Endothelial cell of umbilical vein (primary cell): ENCODE results near the gene IRX1.

ENCODE experiments used
- EZH2 ChIP-seq: IDR thresholded peaks from 2 replicates; pipeline ENCODE4 v1.6.1; 2012; ENCODE audit warnings: borderline replicate concordance, low read depth, mild to moderate bottlenecking, moderate library complexity, low read length, inconsistent platforms; ENCODE audit not compliant: severe bottlenecking
- GATA2 ChIP-seq: IDR thresholded peaks from 2 replicates; pipeline ENCODE4 v1.7.0; 2011; ENCODE audit warnings: low read depth, mild to moderate bottlenecking, moderate library complexity, mixed read lengths, low read length; ENCODE audit not compliant: insufficient read length, insufficient read depth
- JUN ChIP-seq: IDR thresholded peaks from 2 replicates; pipeline ENCODE4 v1.6.1; 2011; ENCODE audit warnings: borderline replicate concordance, low read depth; ENCODE audit not compliant: insufficient read length, insufficient read depth
- MAX ChIP-seq: IDR thresholded peaks from 2 replicates; pipeline ENCODE4 v1.6.1; 2011; ENCODE audit not compliant: insufficient read depth, insufficient read length
- MYC ChIP-seq: IDR thresholded peaks from one replicate; pipeline ENCODE4 v1.6.1; 2011; ENCODE audit warnings: mild to moderate bottlenecking, low read depth, low read length
- POLR2A ChIP-seq: IDR thresholded peaks from 2 replicates; pipeline ENCODE4 v1.6.1; 2012; ENCODE audit warnings: low read depth, mild to moderate bottlenecking, control low read depth, low read length
- POLR2AphosphoS5 ChIP-seq: IDR thresholded peaks from 2 replicates; pipeline ENCODE4 v1.6.1; 2012; ENCODE audit warnings: low read depth, mild to moderate bottlenecking, control low read depth, low read length, moderate library complexity; ENCODE audit not compliant: insufficient read depth
- TF ChIP-seq, protein P1 (sequence below), 2 donors: IDR thresholded peaks; 1 replicate in 1 of 2; 2 replicates in 1 of 2; pipeline ENCODE4 v1.5.1; 2011; ENCODE audit warnings: low read length in 2 of 2, mild to moderate bottlenecking in 2 of 2, moderate library complexity in 2 of 2, control low read depth in 1 of 2, inconsistent platforms in 1 of 2, low read depth in 1 of 2; ENCODE audit not compliant: insufficient read depth in 1 of 2; ENCODE audit errors: extremely low read depth in 1 of 2

DNA sequence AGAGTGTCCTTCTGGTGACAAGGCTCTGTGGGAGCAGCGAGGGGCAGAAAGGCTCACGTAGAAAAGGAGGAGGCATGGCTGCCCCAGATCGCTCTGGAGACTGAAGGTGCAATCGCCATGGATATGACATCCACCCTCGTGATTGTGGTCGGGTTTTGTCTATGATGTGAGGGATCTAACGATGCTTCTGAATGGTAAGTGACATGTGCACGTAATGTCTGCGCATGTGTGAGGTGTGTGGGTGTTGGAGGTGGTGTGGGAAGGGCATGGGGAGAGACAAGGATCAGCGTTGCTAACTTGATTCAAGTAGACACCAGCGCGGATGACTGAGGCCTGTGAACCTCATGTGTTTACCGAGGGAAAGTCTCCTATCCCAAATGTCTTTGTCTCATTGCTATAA, 20.2 kb downstream of the IRX1 start:
- TF ChIP-seq, protein P1, sequence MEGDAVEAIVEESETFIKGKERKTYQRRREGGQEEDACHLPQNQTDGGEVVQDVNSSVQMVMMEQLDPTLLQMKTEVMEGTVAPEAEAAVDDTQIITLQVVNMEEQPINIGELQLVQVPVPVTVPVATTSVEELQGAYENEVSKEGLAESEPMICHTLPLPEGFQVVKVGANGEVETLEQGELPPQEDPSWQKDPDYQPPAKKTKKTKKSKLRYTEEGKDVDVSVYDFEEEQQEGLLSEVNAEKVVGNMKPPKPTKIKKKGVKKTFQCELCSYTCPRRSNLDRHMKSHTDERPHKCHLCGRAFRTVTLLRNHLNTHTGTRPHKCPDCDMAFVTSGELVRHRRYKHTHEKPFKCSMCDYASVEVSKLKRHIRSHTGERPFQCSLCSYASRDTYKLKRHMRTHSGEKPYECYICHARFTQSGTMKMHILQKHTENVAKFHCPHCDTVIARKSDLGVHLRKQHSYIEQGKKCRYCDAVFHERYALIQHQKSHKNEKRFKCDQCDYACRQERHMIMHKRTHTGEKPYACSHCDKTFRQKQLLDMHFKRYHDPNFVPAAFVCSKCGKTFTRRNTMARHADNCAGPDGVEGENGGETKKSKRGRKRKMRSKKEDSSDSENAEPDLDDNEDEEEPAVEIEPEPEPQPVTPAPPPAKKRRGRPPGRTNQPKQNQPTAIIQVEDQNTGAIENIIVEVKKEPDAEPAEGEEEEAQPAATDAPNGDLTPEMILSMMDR (IDR thresholded peaks at IDR 0.05; ENCODE audit: extremely low read depth in 1 of 2, insufficient read depth in 1 of 2, low read depth in 1 of 2, low read length in 2 of 2), result no peak
- no peak for TF ChIP-seq MYC
- TF ChIP-seq POLR2AphosphoS5, result no peak
- TF ChIP-seq GATA2, result no peak
- no peak for TF ChIP-seq POLR2A
- TF ChIP-seq MAX, result no peak
- no peak for TF ChIP-seq EZH2
- TF ChIP-seq JUN, result no peak
